GM10266 (cell line): ENCODE data around the gene HIF1A.
"Not testable (repeated sequence)": the region's sequence is repeated elsewhere in the genome, so short reads cannot be mapped to it uniquely, and the experiment has no call there.

Experiments
- DNase-seq: peaks from one replicate; pipeline ENCODE4 v3.0.0; 2012; ENCODE audit errors: extremely low spot score
- TF ChIP-seq, protein P1 (sequence below): IDR thresholded peaks from 2 replicates; pipeline ENCODE4 v1.5.1; 2012; ENCODE audit warnings: mild to moderate bottlenecking, low read depth; ENCODE audit not compliant: control insufficient read depth, insufficient read depth; ENCODE audit errors: missing control alignments

HIF1A gene

DNA sequence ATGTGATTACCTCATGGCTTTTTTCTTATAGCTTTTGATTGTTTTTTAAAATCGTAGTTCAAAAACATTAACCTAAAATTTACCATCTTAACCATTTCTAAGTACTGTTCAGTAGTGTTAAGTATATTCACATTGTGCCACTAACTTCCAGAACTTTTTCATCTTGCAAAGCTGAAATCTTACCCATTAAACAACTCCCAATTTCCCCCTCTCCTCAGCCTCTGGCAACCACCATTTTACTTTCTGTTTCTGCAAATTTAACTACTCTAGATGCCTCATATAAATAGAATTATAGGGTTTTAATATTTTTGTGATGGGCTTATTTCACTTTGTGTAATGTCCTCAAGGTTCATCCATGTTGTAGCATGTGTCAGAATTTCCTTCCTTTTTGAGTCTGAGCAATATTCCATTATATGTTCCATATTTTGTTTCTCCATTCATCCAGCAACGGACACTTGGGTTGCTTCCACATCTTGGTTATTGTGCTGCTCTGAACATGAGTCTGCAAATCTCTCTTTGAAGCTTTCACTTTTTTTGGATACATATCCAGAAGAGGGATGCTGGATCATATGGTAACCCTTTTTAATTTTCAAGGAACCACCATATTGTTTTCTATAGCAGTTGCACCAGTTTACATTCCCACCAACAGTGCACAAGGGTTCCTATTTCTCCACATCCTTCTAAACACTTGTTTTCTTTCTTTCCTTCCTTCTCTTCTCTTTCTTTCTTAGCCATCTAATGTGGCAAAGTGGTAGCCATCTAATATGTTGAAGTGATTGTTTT lies 5.0 kb downstream of the HIF1A start:
- DNase-seq, result no peak
- TF ChIP-seq, protein P1, sequence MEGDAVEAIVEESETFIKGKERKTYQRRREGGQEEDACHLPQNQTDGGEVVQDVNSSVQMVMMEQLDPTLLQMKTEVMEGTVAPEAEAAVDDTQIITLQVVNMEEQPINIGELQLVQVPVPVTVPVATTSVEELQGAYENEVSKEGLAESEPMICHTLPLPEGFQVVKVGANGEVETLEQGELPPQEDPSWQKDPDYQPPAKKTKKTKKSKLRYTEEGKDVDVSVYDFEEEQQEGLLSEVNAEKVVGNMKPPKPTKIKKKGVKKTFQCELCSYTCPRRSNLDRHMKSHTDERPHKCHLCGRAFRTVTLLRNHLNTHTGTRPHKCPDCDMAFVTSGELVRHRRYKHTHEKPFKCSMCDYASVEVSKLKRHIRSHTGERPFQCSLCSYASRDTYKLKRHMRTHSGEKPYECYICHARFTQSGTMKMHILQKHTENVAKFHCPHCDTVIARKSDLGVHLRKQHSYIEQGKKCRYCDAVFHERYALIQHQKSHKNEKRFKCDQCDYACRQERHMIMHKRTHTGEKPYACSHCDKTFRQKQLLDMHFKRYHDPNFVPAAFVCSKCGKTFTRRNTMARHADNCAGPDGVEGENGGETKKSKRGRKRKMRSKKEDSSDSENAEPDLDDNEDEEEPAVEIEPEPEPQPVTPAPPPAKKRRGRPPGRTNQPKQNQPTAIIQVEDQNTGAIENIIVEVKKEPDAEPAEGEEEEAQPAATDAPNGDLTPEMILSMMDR, result no peak

DNA sequence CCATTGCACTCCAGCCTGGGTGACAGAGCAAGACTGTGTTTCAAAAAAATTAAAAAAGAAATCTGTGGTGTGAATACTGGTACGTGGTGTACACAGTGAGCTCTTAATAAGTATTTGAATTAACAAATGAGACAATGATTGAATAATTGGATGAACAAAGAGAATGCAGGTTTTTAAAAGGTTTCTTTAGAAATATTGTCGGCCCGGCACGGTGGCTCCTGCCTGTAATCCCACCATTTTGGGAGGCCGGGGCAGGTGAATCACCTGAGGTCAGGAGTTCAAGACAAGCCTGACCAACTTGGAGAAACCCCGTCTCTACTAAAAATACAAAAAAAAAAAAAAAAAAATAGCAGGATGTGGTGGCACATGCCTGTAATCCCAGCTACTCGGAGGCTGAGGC lies 6.6 kb downstream of the HIF1A start:
- TF ChIP-seq, protein P1, result no peak
- DNase-seq, result no peak

DNA sequence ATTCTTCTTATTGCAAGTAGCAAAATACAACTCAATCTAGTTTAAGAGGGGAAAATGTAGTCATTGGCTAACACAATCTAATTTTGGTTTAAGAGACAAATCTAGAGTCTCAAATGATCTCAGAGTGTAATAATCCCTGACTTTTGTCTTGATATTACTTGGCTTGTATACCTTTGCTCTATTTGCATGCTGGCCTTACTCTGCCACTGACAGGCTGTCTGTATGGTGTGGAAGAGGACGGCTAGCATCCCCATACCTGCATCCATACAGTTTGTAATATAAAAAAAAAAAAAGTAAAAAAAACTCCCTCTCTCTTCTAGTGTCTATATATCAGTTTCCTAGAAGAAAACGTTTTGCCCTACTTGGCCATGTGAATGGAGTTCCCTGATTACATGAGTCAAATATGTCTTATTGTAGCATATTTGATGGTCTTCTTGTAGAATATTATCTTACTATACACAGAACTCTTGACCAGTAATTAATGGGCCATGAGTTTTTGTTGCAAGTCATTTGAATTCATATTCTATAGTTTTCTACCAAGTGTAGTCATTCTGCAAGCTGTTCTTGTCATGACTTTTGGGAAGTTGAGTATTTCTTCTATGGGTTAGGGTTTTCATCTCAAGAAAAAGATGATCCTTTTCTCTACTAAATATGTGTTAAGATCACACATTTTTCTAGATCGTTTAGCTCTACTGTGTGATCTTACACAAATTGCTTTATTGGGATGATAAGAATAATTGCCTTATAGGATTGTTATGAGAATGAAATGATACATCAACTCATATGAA lies 8.2 kb downstream of the HIF1A start:
- TF ChIP-seq, protein P1, result no peak
- DNase-seq, result no peak

DNA sequence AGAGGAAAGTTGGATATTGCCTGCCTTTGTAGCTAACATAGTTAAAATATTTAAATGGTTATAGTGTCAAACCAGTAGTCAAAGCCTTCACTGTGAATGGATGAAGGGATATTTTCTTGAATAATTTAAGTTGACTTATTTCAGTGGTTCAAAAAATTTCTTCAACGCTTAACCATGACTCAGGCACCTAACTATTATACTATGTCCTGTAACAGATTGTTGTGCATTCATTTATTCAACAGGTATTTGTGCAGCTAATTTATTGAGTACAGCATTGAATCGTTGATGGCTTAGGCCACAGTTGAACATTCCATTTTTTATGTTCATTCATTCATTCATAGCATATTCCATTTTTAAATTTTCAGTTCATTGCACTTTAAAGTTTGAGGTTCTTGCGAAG lies 9.2 kb downstream of the HIF1A start:
- TF ChIP-seq, protein P1, result no peak
- DNase-seq, result no peak

DNA sequence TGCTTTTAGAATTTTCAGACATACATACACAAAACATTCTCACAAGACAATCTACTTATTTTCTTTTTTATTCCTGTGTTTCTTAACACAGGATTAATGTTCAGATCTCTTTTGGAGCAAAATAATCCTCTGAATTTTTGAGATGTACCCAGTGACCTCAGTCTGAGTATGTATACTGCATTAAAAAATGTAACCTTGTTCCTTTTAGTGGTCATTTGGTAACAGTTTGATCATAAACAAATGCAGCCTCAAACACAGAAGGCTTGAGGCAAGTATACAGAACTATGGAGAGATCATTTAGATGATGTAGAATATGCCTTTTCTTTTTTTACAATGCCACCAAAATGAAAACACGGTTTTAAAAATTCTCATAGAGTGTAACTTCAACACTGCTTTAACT lies 9.7 kb downstream of the HIF1A start:
- TF ChIP-seq, protein P1, result no peak
- no peak for DNase-seq

DNA sequence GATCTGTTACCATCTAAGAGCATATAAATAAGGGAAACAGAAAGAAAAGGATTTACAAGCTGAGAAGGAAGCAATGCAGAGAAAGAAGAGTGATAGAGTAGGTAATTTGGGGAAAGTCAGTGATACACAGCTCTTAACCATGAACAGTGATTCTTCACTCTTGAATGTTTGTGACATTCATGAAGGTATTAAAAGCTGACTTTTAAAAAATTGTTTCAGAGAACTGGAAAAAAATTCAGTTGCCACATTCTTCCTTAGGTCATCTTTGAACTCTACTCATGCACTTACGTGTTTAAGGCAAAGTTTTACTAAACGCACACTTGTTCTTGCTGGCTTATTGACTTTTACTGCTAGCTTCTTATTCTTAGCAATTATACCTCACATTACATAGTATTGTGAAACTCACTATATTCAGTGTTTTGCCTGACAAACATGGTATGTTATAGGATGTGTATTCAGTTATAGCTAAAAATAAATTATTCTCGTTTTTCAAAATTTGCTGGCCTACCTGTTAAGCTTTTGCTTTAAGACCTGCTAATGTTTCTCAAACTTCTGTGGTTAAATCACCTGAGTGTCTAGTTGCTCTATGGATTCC lies 10.9 kb downstream of the HIF1A start:
- TF ChIP-seq, protein P1, result no peak
- no peak for DNase-seq

DNA sequence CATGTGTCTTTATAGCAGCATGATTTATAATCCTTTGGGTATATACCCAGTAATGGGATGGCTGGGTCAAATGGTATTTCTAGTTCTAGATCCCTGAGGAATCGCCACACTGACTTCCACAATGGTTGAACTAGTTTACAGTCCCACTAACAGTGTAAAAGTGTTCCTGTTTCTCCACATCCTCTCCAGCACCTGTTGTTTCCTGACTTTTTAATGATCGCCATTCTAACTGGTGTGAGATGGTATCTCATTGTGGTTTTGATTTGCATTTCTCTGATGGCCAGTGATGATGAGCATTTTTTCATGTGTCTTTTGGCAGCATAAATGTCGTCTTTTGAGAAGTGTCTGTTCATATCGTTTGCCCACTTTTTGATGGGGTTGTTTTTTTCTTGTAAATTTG lies 12.5 kb downstream of the HIF1A start:
- DNase-seq, result not testable (repeated sequence)

DNA sequence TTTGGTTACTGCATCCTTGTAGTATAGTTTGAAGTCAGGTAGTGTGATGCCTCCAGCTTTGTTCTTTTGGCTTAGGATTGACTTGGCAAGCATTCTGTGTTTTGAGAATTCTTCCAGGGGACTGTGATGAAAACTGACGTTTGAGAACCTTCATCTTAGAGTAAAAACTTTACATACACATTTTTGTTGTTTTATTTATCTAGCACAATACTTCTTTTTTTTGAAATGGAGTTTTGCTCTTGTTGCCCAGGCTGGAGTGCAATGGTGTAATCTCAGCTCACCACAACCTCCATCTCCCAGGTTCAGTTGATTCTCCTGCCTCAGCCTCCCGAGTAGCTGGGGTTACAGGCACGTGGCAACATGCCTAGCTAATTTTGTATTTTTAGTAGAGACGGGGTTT lies 13.4 kb downstream of the HIF1A start:
- DNase-seq, result not testable (repeated sequence)
